HEK293 (cell line): ENCODE data around the gene SH3BP5L.

ENCODE experiments used
- IKZF3 ChIP-seq: fragments of 450-650 bp; IDR thresholded peaks from 2 replicates; pipeline ENCODE4 v1.5.0; 2018; ENCODE audit warnings: missing biosample characterization, mild to moderate bottlenecking, missing genetic modification characterization, moderate library complexity
- KLF10 ChIP-seq: fragments of 450-650 bp; IDR thresholded peaks from 2 replicates; pipeline ENCODE4 v1.5.1; 2018; ENCODE audit warnings: missing biosample characterization, mild to moderate bottlenecking, missing genetic modification characterization
- KLF9 ChIP-seq: fragments of 450-650 bp; formaldehyde crosslinking; IDR thresholded peaks from 2 replicates; pipeline ENCODE4 v1.5.1; 2016; ENCODE audit warnings: missing biosample characterization, missing genetic modification characterization, low read depth
- WT1 ChIP-seq: fragments of 450-650 bp; formaldehyde crosslinking; IDR thresholded peaks from 2 replicates; pipeline ENCODE4 v1.5.1; 2016; ENCODE audit warnings: missing biosample characterization, missing genetic modification characterization
- ZBTB26 ChIP-seq: fragments of 450-650 bp; formaldehyde crosslinking; optimal IDR thresholded peaks from 2 replicates; pipeline ENCODE3; 2016; ENCODE audit warnings: missing biosample characterization, mild to moderate bottlenecking, missing genetic modification characterization
- ZBTB6 ChIP-seq: fragments of 450-650 bp; formaldehyde crosslinking; IDR thresholded peaks from 2 replicates; pipeline ENCODE4 v1.5.1; 2017; ENCODE audit warnings: missing biosample characterization, missing genetic modification characterization
- ZNF10 ChIP-seq: fragments of 450-650 bp; formaldehyde crosslinking; IDR thresholded peaks from 2 replicates; pipeline ENCODE4 v1.5.1; 2017; ENCODE audit warnings: missing biosample characterization, missing genetic modification characterization
- ZNF112 ChIP-seq: fragments of 450-650 bp; formaldehyde crosslinking; IDR thresholded peaks from 2 replicates; pipeline ENCODE4 v1.5.0; 2017; ENCODE audit warnings: missing biosample characterization, missing genetic modification characterization
- ZNF132 ChIP-seq: fragments of 450-650 bp; formaldehyde crosslinking; IDR thresholded peaks from 2 replicates; pipeline ENCODE4 v1.5.1; 2017; ENCODE audit warnings: missing biosample characterization, missing genetic modification characterization, borderline replicate concordance
- ZNF175 ChIP-seq: fragments of 450-650 bp; formaldehyde crosslinking; IDR thresholded peaks from 2 replicates; pipeline ENCODE4 v1.5.1; 2016; ENCODE audit warnings: missing biosample characterization, missing genetic modification characterization
- ZNF214 ChIP-seq: fragments of 450-650 bp; formaldehyde crosslinking; IDR thresholded peaks from 2 replicates; pipeline ENCODE4 v1.5.1; 2017; ENCODE audit warnings: missing biosample characterization, mild to moderate bottlenecking, missing genetic modification characterization, borderline replicate concordance
- ZNF248 ChIP-seq: fragments of 450-650 bp; formaldehyde crosslinking; IDR thresholded peaks from 2 replicates; pipeline ENCODE4 v1.5.1; 2017; ENCODE audit warnings: missing biosample characterization, missing genetic modification characterization
- ZNF26 ChIP-seq: fragments of 450-650 bp; formaldehyde crosslinking; IDR thresholded peaks from 2 replicates; pipeline ENCODE4 v1.5.1; 2016; ENCODE audit warnings: missing biosample characterization, missing genetic modification characterization
- ZNF280D ChIP-seq: fragments of 450-650 bp; formaldehyde crosslinking; IDR thresholded peaks from 2 replicates; pipeline ENCODE4 v1.5.1; 2016; ENCODE audit warnings: missing biosample characterization, missing genetic modification characterization
- ZNF549 ChIP-seq: fragments of 450-650 bp; IDR thresholded peaks from 2 replicates; pipeline ENCODE4 v1.5.1; 2018; ENCODE audit warnings: missing biosample characterization, missing genetic modification characterization, mild to moderate bottlenecking, inconsistent platforms, moderate library complexity
- ZNF555 ChIP-seq: fragments of 450-650 bp; formaldehyde crosslinking; conservative IDR thresholded peaks from 2 replicates; pipeline ENCODE4 v1.5.1; 2017; ENCODE audit warnings: missing biosample characterization, mild to moderate bottlenecking, missing genetic modification characterization, inconsistent platforms
- ZNF621 ChIP-seq: fragments of 450-650 bp; formaldehyde crosslinking; IDR thresholded peaks from 2 replicates; pipeline ENCODE4 v1.5.1; 2017; ENCODE audit warnings: missing biosample characterization, missing genetic modification characterization
- ZNF629 ChIP-seq: fragments of 450-650 bp; formaldehyde crosslinking; IDR thresholded peaks from 2 replicates; pipeline ENCODE4 v1.5.1; 2017; ENCODE audit warnings: missing biosample characterization, missing genetic modification characterization
- ZNF692 ChIP-seq: fragments of 450-650 bp; formaldehyde crosslinking; IDR thresholded peaks from 2 replicates; pipeline ENCODE4 v1.5.1; 2016; ENCODE audit warnings: missing biosample characterization, missing genetic modification characterization
- ZNF76 ChIP-seq: fragments of 450-650 bp; formaldehyde crosslinking; IDR thresholded peaks from 2 replicates; pipeline ENCODE4; 2016; ENCODE audit warnings: low read depth, missing biosample characterization, missing genetic modification characterization, borderline replicate concordance
- ZNF791 ChIP-seq: fragments of 450-650 bp; formaldehyde crosslinking; IDR thresholded peaks from 2 replicates; pipeline ENCODE4 v1.5.1; 2016; ENCODE audit warnings: missing biosample characterization, missing genetic modification characterization

The SH3BP5L gene

GRCh38 chr1:248858891-248859889 is 33.5 kb upstream of the SH3BP5L start, which contains the start of gene ZNF692 (continued):
- TF ChIP-seq ZNF692 (tag by site-specific recombination) (peak; percentile 100), ZNF555 (tag by site-specific recombination) (no peak), ZNF10 (tag by site-specific recombination) (no peak), ZNF549 (tag by site-specific recombination) (no peak), ZNF26 (tag by site-specific recombination) (no peak), WT1 (tag by site-specific recombination) (no peak), ZBTB26 (peak; percentile 59), ZNF112 (no peak), ZNF791 (tag by site-specific recombination) (no peak), ZNF621 (tag by site-specific recombination) (no peak), KLF10 (tag by site-specific recombination) (no peak), ZNF280D (no peak), ZNF629 (no peak), ZNF132 (no peak), ZNF76 (tag by site-specific recombination) (peak; percentile 42; the same call in 1 of the 2 replicates), IKZF3 (tag by site-specific recombination) (no peak), ZBTB6 (tag by site-specific recombination) (no peak), ZNF248 (tag by site-specific recombination) (no peak), ZNF214 (tag by site-specific recombination) (no peak), ZNF175 (tag by site-specific recombination) (no peak), KLF9 (tag by site-specific recombination) (no peak)
